ENCODE results near the gene TTC12. TPM values are rescaled to one million over a fixed set of nuclear protein-coding genes. Genes with fewer than 3 reads are reported as not detected.

Gene TTC12
- total RNA-seq, 2 donors from 2014 or later: 19.5 to 26.7 TPM

- Histone ChIP-seq H3K9ac (ENCODE audit: extremely low read depth, low read length, poor library complexity, severe bottlenecking) (no peak overlapping the region), H3K9me3 (ENCODE audit: control insufficient read depth, low read length) (no peaks in the 10 kb centered on the region), H3K27me3 (ENCODE audit: control insufficient read depth, insufficient read depth, low read length, poor library complexity, severe bottlenecking) (no peaks in the 10 kb centered on the region), H3K27ac (ENCODE audit: low read depth, low read length) (no peak overlapping the region), H3K36me3 (ENCODE audit: control insufficient read depth, insufficient read depth, low read length) (no peaks in the 10 kb centered on the region), H3K4me3 (ENCODE audit: low read length) (no peak overlapping the region), H3K4me1 (ENCODE audit: control insufficient read depth, insufficient read depth, low read length) (peaks cover 11% of the 10 kb centered on the region)
- H3K27me3 Mint-ChIP-seq (ENCODE audit: insufficient read depth): peaks cover 17% of the 10 kb centered on the region
- 95 to 96% methylated on average over 11 to 13 of the region's 13 CpGs for WGBS, 2 experiments (ENCODE audit: insufficient coverage in 1 of 2, insufficient read length in 1 of 2)
- no peaks in the 10 kb centered on the region for H3K9me3 Mint-ChIP-seq
- no peak overlapping the region for H3K27ac Mint-ChIP-seq
- peaks cover 24% of the 10 kb centered on the region for H3K4me1 Mint-ChIP-seq
- no peak for DNase-seq
- TF ChIP-seq CTCF (conservative IDR thresholded peaks at IDR 0.05): no peak
- H3K4me3 Mint-ChIP-seq: no peak overlapping the region
- H3K36me3 Mint-ChIP-seq (ENCODE audit: low read depth): no peaks in the 10 kb centered on the region
Measured at GRCh38 chr11:113270080-113270479, 44.3 kb upstream of the TTC12 start.

- WGBS, 2 experiments (ENCODE audit: insufficient coverage in 1 of 2, insufficient read length in 1 of 2): 95 to 98% methylated on average over 6 to 13 of the region's 14 CpGs
- Mint-ChIP-seq H3K4me1 (peaks cover 20% of the 10 kb centered on the region), H3K9me3 (no peaks in the 10 kb centered on the region), H3K27ac (no peak overlapping the region), H3K4me3 (no peak overlapping the region), H3K36me3 (ENCODE audit: low read depth) (no peaks in the 10 kb centered on the region), H3K27me3 (ENCODE audit: insufficient read depth) (peaks cover 17% of the 10 kb centered on the region)
- H3K27me3 ChIP-seq (ENCODE audit: control insufficient read depth, insufficient read depth, low read length, poor library complexity, severe bottlenecking): no peaks in the 10 kb centered on the region
- no peak overlapping the region for H3K27ac ChIP-seq (ENCODE audit: low read depth, low read length)
- H3K9me3 ChIP-seq (ENCODE audit: control insufficient read depth, low read length): no peaks in the 10 kb centered on the region
- no peak for DNase-seq
- no peaks in the 10 kb centered on the region for H3K36me3 ChIP-seq (ENCODE audit: control insufficient read depth, insufficient read depth, low read length)
- H3K9ac ChIP-seq (ENCODE audit: extremely low read depth, low read length, poor library complexity, severe bottlenecking): no peak overlapping the region
- peaks cover 11% of the 10 kb centered on the region for H3K4me1 ChIP-seq (ENCODE audit: control insufficient read depth, insufficient read depth, low read length)
- H3K4me3 ChIP-seq (ENCODE audit: low read length): no peak overlapping the region
- no peak for TF ChIP-seq CTCF (conservative IDR thresholded peaks at IDR 0.05)
Measured at GRCh38 chr11:113271551-113272245, 42.7 kb upstream of the TTC12 start.

- no peak overlapping the region for H3K27ac Mint-ChIP-seq
- Histone ChIP-seq H3K9me3 (ENCODE audit: control insufficient read depth, low read length) (no peaks in the 10 kb centered on the region), H3K27me3 (ENCODE audit: control insufficient read depth, insufficient read depth, low read length, poor library complexity, severe bottlenecking) (no peaks in the 10 kb centered on the region), H3K36me3 (ENCODE audit: control insufficient read depth, insufficient read depth, low read length) (no peaks in the 10 kb centered on the region), H3K4me1 (ENCODE audit: control insufficient read depth, insufficient read depth, low read length) (peaks cover 11% of the 10 kb centered on the region), H3K4me3 (ENCODE audit: low read length) (no peak overlapping the region), H3K27ac (ENCODE audit: low read depth, low read length) (no peak overlapping the region), H3K9ac (ENCODE audit: extremely low read depth, low read length, poor library complexity, severe bottlenecking) (no peak overlapping the region)
- WGBS, 2 experiments (ENCODE audit: insufficient coverage in 1 of 2, insufficient read length in 1 of 2): 50 to 69% methylated on average over 2 to 5 of the region's 5 CpGs
- no peaks in the 10 kb centered on the region for H3K36me3 Mint-ChIP-seq (ENCODE audit: low read depth)
- no peak for DNase-seq
- H3K9me3 Mint-ChIP-seq: no peaks in the 10 kb centered on the region
- no peak for TF ChIP-seq CTCF (conservative IDR thresholded peaks at IDR 0.05)
- H3K4me3 Mint-ChIP-seq: no peak overlapping the region
- H3K4me1 Mint-ChIP-seq: peaks cover 16% of the 10 kb centered on the region
- H3K27me3 Mint-ChIP-seq (ENCODE audit: insufficient read depth): peaks cover 17% of the 10 kb centered on the region
Measured at GRCh38 chr11:113272281-113272680, 42.1 kb upstream of the TTC12 start.

Data from endodermal cell (in vitro differentiated cells).